Activated CD8-positive, alpha-beta memory T cell treated with anti-CD3 and anti-CD28 coated beads, Interleukin-2, amount 50 U/mL, for 1 hour (primary cell): Measurements from ENCODE around the gene MARVELD1.
A peak's percentile ranks its signal among the peaks of the same experiment; 100 is the strongest.
"Not testable (repeated sequence)": the region's sequence is repeated elsewhere in the genome, so short reads cannot be mapped to it uniquely, and the experiment has no call there.

Source experiments
- DNase-seq: peaks from one replicate; pipeline ENCODE4 v3.0.0-alpha.2; 2020; ENCODE audit errors: extremely low read depth

Gene MARVELD1

GRCh38 chr10:97713339-97713825 lies at the start of gene MARVELD1:
Gene MARVELD1 (plus strand): TSS chr10:97713730. CDS start chr10:97713877, 147 bp downstream.
- DNase-seq = no peak

GRCh38 chr10:97664282-97664850 lies 49.2 kb upstream of the MARVELD1 start:
- DNase-seq = no peak

GRCh38 chr10:97666992-97667391 lies 46.5 kb upstream of the MARVELD1 start:
- DNase-seq = no peak

GRCh38 chr10:97667463-97667862 lies 46.1 kb upstream of the MARVELD1 start:
- DNase-seq = no peak

GRCh38 chr10:97669571-97669970 lies 44.0 kb upstream of the MARVELD1 start:
- no peak for DNase-seq

GRCh38 chr10:97673736-97674525 lies 39.6 kb upstream of the MARVELD1 start:
- no peak for DNase-seq

GRCh38 chr10:97675222-97675621 lies 38.3 kb upstream of the MARVELD1 start:
- no peak for DNase-seq

GRCh38 chr10:97676770-97677581 lies 36.6 kb upstream of the MARVELD1 start:
- DNase-seq = no peak

- no peak for DNase-seq
These were observed 33.9 kb upstream of the MARVELD1 start for GRCh38 chr10:97679594-97679993.

GRCh38 chr10:97682042-97682441 lies 31.5 kb upstream of the MARVELD1 start:
- no peak for DNase-seq

- DNase-seq = no peak
These were observed 29.8 kb upstream of the MARVELD1 start for GRCh38 chr10:97683556-97684367.

GRCh38 chr10:97684368-97684713 lies 29.2 kb upstream of the MARVELD1 start:
- DNase-seq = not testable (repeated sequence)

GRCh38 chr10:97684866-97685394 lies 28.6 kb upstream of the MARVELD1 start:
- DNase-seq = no peak

- DNase-seq = no peak
These were observed 28.1 kb upstream of the MARVELD1 start for GRCh38 chr10:97685395-97685958.

GRCh38 chr10:97686301-97686961 lies 27.1 kb upstream of the MARVELD1 start:
- DNase-seq = no peak

GRCh38 chr10:97686962-97687784 lies 26.4 kb upstream of the MARVELD1 start, which contains the start of gene AVPI1:
Gene AVPI1 (minus strand): TSS chr10:97687241. CDS start chr10:97679905, 7,336 bp downstream.
- peak; percentile 89 for DNase-seq

- no peak for DNase-seq
These were observed 25.4 kb upstream of the MARVELD1 start for GRCh38 chr10:97687785-97688781.

- no peak for DNase-seq
These were observed 23.9 kb upstream of the MARVELD1 start for GRCh38 chr10:97689559-97690020.
